HG02981 (cell line): Measurements from ENCODE around the gene VSIG10.
A peak's percentile ranks its signal among the peaks of the same experiment; 100 is the strongest.
"Not testable (repeated sequence)": the region's sequence is repeated elsewhere in the genome, so short reads cannot be mapped to it uniquely, and the experiment has no call there.

ENCODE experiments used
- ATAC-seq: cut with Tn5 transposase; IDR thresholded peaks from one replicate; pipeline ENCODE4 v1.9.1; 2021; ENCODE audit warnings: mild to moderate bottlenecking, moderate library complexity; ENCODE audit not compliant: unreplicated experiment

VSIG10 gene

DNA sequence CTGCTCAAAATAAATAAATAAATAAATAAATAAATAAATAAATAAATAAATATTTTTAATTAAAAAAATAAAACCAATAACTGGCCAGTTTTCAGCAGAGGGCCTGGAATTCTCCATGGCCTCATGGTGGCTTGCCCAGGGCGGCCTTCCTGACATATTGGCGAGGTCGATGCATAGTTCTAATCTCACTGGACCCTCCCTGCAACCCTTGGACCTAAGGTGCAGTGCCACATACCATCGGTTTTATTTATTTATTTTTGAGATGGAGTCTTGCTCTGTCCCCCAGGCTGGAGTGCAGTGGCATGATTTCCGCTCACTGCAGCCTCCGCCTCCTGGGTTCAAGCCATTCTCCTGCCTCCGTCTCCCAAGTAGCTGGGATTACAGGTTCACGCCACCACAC, 3.9 kb upstream of the VSIG10 start:
- no peak for ATAC-seq

DNA sequence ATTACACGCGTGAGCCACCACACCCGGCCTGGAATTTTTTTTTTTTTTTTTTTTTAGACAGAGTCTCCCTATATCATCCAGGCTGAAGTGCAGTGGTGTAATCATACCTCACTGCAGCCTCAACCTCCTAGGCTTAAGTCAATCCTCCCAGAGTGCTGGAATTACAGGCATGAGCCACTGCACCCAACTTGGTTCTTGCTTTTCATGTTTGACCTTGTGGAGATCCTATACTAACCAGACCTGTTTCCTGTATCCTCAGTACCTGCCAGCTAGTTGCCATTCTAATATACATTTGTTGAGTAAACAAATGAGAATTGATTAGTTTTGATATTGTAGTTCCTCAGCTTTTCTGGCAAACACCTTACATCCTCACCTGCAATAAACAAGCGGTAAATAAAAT, 3.2 kb upstream of the VSIG10 start:
- no peak for ATAC-seq

DNA sequence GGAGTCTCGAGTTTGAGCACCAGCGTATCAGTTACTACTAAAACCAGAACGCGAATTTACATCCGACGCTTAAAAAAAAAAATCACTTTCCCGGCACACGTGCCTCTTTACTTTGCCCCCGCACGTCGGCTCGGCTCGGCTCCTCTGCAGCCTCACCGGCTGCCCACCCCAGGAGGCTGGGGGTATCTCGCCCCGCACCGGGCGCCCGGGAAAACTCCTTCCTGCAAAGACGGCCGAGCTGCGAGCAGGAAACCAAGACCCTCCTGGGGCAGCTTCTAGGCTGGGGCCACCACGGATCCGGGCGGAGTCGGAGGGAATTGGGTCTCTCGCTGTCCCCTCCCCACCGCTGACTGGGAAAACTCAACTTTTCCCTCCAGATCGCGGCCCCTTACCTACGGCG, 610 bp downstream of the VSIG10 start:
- ATAC-seq: no peak

DNA sequence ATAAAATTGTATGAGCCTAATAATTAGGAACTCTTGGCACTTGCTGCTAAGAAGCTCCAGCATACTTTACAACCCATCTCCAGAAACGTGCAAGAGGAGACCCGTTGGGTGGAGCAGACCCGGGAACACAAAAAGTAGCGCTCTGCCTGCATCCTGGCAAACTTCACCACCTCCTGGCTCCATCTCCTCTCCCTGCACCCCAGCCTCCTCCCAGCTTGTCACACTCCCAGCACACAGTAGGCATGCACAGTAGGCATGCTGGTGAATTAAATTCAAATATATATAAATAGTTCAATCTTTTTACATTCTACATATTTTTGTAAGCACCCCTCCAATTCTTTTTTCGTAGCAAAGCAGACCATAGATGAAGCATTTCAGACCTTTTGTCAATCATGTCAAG, 1.2 kb downstream of the VSIG10 start:
- ATAC-seq: no peak

DNA sequence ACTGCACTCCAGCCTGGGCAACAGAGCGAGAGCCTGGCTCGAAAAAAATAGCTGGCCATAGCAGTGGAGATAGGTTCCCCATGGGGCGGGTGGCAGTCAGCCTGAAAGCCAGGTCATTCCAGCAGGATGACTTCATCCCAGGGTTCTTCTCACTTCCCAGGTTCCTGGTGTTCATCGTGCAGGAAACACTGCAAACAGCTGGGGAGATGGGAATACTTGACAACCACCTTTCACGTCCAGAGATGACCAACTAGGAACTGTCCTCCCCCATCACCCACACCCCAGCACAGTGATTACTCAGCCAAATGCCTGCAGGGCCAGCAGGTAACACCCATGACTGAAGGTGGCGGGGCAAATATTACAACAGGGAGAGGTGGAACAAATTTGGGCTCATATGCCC, 1.7 kb downstream of the VSIG10 start:
- ATAC-seq: no peak

DNA sequence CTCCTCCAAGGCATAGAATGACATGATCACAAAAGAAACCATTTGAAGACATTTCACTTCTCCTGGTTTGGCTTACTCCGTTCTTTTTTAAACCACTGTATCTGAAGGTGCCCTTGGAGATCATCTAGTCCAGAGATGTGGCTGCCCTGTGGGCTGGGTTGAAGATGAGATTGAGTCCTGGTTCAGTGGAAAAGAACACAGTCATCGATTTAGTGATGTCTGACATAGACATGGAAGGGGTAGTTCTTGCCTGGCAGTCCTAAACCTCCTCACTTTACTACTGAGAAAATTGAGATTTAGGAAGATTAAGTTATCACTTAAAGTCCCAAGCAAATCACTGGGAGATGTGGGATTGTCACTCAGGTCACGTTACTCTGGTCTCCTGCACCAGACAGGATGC, 2.8 kb downstream of the VSIG10 start:
- ATAC-seq: no peak

DNA sequence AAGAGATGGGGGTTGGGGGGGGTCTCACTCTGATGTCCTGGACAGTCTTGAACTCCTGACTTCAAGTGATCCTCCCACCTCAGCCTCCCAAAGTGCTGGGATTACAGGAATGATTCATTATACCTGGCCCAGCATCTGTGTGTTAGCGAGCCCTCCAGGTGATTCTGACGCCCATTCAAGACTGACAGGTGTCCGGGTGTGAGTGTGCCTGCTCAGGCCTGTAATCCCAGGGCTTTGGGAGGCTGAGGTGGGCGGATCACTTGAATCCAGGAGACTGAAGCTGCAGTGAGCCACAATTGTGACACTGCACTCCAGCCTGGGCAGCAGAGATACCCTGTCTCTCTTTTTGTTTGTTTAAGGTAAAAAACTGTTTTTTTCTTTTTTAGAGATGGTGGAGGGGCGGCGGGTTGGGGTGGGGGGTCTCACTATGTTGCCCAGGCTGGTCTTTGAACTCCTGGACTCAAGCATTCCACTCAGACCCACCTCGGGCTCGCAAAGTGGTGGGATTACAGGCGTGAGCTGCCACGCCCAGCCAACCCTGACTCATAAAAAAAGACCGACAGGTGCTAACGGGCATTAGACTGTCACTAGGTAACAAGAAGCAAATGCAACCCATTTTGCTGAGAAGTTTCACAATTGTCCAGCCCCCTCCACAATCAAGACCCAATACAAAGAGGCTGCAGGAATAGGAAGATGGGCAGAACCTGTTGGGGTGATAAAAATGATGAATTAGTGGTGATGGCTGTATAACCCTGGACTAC, 4.7 kb downstream of the VSIG10 start:
- ATAC-seq: no peak

DNA sequence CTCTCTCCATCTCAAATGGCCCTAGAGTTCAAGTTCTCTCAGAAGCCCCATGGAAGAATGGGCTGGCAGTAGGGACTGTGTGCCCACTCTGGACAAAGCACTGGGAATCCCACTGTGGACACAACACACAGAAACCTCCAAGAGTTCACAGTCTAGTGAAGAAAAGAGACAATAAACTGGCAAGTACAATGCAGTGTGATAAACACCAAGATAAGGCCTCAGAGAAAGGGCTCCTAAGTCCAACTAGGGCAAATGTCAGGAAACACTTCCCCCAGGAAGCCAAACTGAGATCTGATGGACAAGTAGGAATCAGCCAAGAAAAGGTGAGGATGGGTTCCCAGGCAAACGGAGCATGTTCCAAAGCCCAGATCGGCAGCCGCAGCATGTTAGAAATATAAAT, 5.4 kb downstream of the VSIG10 start:
- ATAC-seq: no peak

DNA sequence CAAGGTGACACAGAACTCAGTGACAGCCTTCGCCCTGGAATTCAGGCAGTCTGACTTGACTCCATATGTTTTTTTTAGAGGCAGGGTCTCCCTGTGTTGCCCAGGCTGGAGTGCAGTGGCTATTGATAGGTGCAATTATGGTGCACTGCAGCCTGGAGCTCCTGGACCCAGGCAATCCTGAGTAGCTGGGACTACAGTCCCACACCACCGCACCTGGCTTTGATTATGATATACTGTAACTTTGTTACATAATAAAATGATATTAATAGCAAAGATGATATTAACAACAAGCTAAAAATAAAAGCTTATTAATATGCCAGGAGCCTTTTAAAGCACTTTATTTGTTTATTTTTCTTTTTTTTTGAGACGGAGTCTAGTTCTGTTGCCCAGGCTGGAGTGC, 9.8 kb downstream of the VSIG10 start:
- ATAC-seq: no peak

DNA sequence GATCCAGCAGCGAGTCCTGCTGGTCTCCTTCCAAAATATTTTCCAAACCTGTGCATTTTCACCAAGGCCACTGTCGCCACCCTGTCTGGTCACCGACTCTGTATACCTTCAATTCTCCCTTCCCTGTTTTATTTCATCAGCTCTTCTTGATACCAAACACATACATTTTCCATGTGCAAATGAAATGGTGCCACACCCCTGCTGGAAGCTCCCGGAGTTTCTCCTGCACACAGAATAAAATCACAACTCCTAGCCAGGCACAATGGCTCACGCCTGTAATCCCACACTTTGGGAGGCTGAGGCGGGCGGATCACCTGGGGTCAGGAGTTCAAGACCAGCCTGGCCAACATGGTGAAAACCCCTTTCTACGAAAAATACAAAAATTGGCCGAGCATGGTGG, 14.0 kb downstream of the VSIG10 start:
- ATAC-seq: no peak

DNA sequence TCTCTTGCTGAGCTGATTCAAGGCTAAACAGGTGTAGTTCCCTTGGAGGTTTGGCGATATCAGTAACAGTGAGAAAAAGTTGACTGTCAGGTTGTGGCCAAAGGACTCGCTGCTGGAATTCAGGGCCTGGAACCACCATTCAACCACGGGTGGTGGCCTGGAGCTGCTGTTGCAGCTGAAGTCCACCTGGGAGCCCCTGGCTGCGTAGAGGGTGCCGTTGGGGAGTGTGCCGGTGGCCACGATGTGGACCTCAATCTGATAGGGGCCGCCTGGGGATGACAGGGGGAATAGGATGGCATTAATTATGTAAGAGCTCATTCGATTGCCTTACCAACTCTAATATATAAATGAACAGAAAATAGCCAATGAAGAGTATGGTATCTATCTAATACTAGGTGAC, 21.6 kb downstream of the VSIG10 start:
- ATAC-seq: no peak

DNA sequence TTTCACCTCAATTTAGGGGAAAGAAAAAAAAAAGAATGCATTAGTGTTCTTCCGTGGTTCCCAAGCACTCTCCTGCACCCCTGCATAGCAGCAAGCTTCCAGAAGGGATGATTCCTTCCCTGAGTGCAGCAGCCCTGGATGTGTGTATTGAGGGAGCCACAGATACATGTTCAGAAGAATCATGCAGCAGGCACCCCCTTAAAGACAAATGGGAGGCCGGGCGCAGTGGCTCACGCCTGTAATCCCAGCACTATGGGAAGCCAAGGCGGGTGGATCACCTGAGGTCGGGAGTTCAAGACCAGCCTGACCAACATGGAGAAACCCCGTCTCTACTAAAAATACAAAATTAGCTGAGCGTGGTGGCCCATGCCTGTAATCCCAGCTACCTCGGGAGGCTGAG, 22.3 kb downstream of the VSIG10 start:
- ATAC-seq: not testable (repeated sequence)

DNA sequence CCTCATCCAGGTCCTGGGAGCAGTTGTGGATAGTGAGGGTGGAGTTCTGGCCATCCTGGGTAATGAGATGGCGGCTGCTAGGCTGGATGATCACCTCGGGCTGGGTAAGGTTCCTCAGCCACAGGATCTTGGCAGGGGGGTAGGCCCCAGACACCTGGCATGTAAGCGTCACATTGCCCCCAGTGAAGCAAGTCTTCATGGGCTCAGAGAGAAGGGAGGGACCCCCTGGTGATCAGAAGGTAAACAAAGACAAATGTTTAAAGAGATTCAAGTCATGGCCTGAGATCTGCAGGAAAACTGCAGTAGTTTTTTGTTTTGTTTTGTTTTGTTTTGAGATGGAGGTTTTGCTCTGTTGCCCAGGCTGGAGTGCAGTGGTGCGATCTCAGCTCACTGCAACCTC, 30.0 kb downstream of the VSIG10 start:
- no peak for ATAC-seq

DNA sequence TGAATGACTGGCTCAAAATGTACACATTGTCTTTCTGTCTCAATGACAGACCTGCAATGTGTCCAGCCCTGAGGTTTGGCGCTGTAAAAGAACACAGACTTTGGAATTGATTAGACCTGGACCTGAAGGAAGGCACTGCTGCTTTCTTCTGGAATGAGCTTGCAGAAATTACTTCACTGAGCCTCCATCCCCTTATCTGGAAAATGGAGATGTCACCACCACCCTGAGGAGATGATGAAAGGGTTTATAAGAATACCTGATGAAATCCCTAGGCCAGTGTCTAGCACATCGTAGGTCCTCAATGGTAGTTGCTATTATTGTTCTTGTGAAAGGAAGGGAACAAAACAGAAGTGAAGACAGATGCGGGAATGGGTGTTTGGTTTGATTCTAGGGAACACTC, 33.2 kb downstream of the VSIG10 start:
- ATAC-seq: no peak

DNA sequence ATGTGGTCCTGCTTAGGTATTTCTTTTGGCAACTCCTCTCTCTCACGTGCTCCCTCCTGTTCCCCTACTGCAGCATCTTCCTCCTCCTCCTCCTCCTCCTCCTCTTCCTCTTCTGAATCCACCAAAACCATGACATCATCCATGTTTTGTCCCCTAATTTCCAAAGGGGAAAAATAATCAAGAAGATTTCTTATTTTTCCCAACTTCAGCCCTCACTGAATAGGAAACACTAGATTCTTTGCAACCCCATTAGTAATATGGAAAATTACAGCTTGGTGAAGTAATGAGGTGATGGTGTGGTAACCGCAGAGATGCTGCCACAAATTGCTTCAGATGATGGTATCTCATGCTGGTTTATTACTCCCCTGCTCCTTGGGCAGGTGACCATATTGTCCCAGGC, 35.4 kb downstream of the VSIG10 start:
- no peak for ATAC-seq

DNA sequence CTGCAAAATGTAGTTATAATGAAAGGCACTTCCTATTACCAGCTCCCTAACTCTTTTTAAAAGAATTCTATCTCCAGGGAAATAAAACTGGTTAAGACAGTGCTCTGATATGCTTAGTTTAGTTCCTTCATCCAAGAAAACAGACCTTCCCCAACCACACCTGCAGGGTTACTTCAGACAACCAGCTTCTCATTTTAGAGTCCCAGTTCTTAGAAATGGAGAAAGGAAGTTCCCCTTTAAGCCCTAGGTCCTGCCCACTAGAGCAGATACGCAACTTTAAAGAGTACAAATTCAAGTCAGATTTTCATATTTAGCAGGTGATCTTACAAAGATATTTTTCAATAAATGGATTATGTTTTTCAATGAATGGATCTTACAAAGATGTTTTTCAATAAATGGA, 38.4 kb downstream of the VSIG10 start:
- no peak for ATAC-seq

DNA sequence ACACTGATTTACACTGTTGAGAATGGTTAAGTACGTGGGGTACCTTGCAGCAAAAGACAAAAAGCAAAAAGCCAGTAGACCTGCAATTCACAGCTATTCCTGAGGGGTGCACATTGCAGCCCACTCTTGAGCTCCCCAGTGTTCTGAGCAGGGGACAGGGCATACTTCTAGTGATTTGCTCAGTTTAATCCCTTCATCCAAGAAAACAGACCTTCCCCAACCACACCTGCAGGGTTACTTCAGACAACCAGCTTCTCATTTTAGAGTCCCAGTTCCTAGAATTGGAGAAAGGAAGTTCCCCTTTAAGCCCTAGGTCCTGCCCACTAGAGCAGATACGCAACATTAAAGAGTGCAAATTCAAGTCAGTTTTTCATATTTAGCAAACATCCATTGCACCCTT, 39.2 kb downstream of the VSIG10 start:
- ATAC-seq: peak; percentile 40

DNA sequence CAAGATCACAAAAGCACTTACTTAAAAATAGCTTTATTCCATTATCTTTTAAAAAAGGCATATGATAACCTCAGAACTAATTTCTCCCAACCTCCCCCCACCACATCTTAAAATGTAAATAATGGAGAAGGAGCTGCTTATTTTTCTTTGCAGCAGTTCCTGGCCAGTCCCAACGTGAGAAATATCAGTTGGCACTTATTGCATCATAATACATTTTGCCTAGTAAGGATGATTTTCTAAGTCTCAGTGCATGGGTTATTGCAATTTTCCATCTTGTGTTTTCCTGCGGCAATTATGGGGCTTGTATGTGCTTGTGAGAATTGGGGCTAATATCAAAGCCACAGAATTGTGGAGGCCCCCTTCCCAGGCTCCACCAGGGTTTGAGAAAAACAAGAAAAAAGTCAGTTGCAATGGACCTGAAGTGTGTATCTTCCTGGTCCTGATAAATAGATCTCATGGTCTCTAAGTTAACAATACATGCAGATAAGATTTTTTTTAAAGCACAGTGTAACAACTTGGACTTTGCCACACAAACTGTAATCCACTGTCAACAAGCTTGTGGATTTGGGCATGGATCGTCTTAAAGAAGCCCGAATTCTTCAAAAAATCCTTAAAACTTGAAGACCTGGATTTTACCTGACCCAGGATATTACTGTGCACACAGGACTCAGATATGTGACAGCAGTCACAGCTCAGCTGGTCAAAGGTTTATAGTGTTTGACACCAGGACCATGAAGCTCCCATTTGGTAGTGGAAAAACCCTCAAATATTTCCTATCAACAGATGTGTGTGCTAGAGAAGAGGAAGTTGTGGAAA, 40.0 kb downstream of the VSIG10 start:
- no peak for ATAC-seq

DNA sequence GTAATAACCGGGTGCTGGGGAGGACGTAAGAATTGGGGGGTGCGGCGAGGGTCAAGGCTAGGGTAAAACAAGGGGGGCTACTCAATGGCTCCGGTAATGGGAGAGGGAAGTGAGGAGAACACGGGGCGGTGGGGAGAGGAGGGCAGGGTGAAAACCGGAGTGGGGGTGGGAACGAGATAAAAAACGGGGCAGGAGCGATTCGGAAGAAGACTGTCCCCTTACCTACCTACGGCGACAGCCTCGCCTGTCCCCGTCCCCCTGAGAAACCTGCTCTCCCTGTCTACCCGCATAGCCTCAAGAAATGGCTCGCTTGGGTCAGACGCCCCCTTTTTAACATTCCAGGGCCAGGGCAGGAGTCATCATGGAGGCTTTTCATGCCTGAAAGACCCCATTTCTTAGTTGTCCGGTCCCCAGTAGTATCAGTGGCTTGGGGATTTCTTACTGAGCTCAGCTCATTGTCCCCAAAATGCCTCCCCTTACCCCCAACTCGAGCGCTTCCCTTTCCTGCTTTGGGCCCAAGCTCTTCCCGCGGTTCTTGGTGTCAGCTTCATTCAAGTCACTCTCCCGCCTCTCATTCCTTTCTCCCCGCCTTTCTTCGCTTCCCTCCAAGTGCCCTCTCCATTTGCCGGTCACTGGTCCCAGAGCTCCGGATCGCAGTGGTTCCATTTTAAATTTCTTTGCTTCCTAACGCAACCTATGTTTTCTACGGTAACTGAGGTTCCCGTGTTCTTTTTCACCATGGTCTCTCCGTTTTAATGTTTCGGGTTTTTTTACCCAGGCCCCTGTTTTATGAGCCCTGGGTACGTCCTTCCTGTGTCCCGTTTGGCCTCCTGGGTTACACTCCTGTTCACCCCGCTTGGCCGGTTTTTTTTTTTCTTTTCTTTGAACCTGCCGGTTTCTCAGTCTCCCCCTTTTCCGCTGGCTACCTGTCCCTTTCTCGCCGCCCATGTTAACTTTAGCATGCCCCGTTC, 41.7 kb downstream of the VSIG10 start:
- ATAC-seq: no peak

DNA sequence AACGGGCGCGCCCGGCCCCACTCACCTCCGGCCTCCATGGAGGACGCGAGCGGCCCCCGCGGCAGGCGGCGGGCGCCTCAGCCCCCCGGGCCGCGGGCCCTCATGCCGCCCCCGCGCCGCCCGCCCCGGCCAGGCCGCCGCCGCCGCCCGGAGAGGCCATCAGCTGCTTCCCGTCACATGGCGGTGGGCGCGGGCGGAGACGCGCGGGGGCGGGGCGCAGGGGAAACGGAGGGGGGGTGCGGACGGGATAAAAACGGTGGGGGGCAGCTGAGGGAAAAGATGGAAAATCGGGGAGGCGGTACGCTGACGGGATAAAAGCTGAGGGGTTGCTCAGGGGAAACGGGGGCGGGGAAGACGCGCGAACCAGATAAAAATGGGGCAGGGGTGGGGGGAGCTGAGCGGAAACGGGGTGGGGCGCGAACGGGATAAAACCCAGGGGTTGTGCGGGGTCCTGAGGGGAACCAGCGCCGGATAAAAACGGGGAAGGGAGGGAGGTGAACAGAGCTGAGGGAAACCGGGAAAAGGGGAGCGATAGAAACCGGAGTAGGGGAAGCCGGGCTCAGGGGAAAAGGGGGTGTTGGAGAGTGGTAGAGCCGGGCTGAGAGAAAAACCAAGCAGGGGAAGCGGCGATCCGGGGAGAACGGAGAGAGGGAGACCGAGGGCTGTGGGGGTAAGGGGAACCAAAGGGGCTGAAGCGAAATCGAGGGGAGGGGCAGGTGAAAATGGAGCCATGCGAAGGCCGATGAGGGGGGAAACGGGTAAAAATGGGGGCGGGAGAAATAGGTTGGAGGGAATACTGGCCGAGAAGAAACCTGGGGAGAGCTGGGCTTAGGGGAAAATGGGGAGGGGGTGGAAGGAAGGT, 42.6 kb downstream of the VSIG10 start, which contains the start of gene WSB2:
Gene WSB2 (minus strand): TSS at position 169 of the 862 bp plus-strand sequence. CDS start 131 bp downstream, at position 38.
- ATAC-seq: peak; percentile 40
